Chondrocyte (in vitro differentiated cells): ENCODE data around the gene VSIR. TPM values are rescaled to one million over a fixed set of nuclear protein-coding genes. Genes with fewer than 3 reads are reported as not detected.

ENCODE experiments used
- DNase-seq: peaks from one replicate; pipeline ENCODE4 v3.0.0; 2021; ENCODE audit warnings: mixed read lengths, low spot score
- H3K27ac Mint-ChIP-seq: one replicate; pipeline ENCODE4 v1.8.0; 2021; ENCODE audit warnings: mild to moderate bottlenecking, moderate library complexity, mixed read lengths; ENCODE audit not compliant: unreplicated experiment
- H3K27me3 Mint-ChIP-seq: 2 replicates; pipeline ENCODE4 v1.8.0; 2021; ENCODE audit warnings: low read depth, mixed read lengths
- H3K36me3 Mint-ChIP-seq: 2 replicates; pipeline ENCODE4 v1.8.0; 2021; ENCODE audit warnings: low read depth, mixed read lengths
- H3K4me1 Mint-ChIP-seq: 2 replicates; pipeline ENCODE4 v1.8.0; 2021; ENCODE audit warnings: low read depth, mild to moderate bottlenecking, mixed read lengths
- H3K4me3 Mint-ChIP-seq: one replicate; pipeline ENCODE4 v1.8.0; 2021; ENCODE audit warnings: mild to moderate bottlenecking, moderate library complexity, mixed read lengths; ENCODE audit not compliant: unreplicated experiment
- H3K9me3 Mint-ChIP-seq: 2 replicates; pipeline ENCODE4 v1.8.0; 2021; ENCODE audit warnings: low read depth, mixed read lengths
- CTCF ChIP-seq: fragments of 200-600 bp; sonication (generic); IDR thresholded peaks from 2 replicates; pipeline ENCODE4 v1.5.0; 2021; ENCODE audit warnings: antibody characterized with exemption, mild to moderate bottlenecking, moderate library complexity
- total RNA-seq: library from RNA; stranded (reverse); gene quantifications from 3 replicates; pipeline ENCODE4 v1.2.1, GENCODE V29; 2021

The VSIR gene
- total RNA-seq, 1 donor from 2014 or later: 1.3 TPM

GRCh38 chr10:71790749-71791440, 17.6 kb upstream of the VSIR start:
- peaks cover 30% of the 10 kb centered on the region for H3K27me3 Mint-ChIP-seq
- H3K27ac Mint-ChIP-seq: no peak overlapping the region
- H3K4me3 Mint-ChIP-seq: no peak overlapping the region
- H3K9me3 Mint-ChIP-seq: no peaks in the 10 kb centered on the region
- no peaks in the 10 kb centered on the region for H3K36me3 Mint-ChIP-seq
- DNase-seq: no peak
- no peak for TF ChIP-seq CTCF
- H3K4me1 Mint-ChIP-seq: no peaks in the 10 kb centered on the region

- no peaks in the 10 kb centered on the region for H3K4me1 Mint-ChIP-seq
- H3K36me3 Mint-ChIP-seq: no peaks in the 10 kb centered on the region
- H3K27ac Mint-ChIP-seq: no peak overlapping the region
- H3K27me3 Mint-ChIP-seq: peaks cover 35% of the 10 kb centered on the region
- TF ChIP-seq CTCF: no peak
- DNase-seq: no peak
- no peaks in the 10 kb centered on the region for H3K9me3 Mint-ChIP-seq
- H3K4me3 Mint-ChIP-seq: no peak overlapping the region
Observed at GRCh38 chr10:71789871-71790270, 16.6 kb upstream of the VSIR start.

- Mint-ChIP-seq H3K36me3 (no peaks in the 10 kb centered on the region), H3K27me3 (peaks cover 43% of the 10 kb centered on the region), H3K27ac (no peak overlapping the region), H3K4me3 (no peak overlapping the region), H3K9me3 (no peaks in the 10 kb centered on the region), H3K4me1 (no peaks in the 10 kb centered on the region)
- DNase-seq: no peak
- no peak for TF ChIP-seq CTCF
Observed at GRCh38 chr10:71788954-71789353, 15.6 kb upstream of the VSIR start.

GRCh38 chr10:71784679-71785272, 11.5 kb upstream of the VSIR start:
- Mint-ChIP-seq H3K27ac (no peak overlapping the region), H3K27me3 (peaks cover 64% of the 10 kb centered on the region), H3K9me3 (no peaks in the 10 kb centered on the region), H3K4me1 (no peaks in the 10 kb centered on the region), H3K4me3 (no peak overlapping the region), H3K36me3 (no peaks in the 10 kb centered on the region)
- no peak for TF ChIP-seq CTCF
- peak; percentile 61 for DNase-seq

- no peaks in the 10 kb centered on the region for H3K36me3 Mint-ChIP-seq
- no peak overlapping the region for H3K27ac Mint-ChIP-seq
- DNase-seq: peak; percentile 82
- H3K9me3 Mint-ChIP-seq: no peaks in the 10 kb centered on the region
- H3K27me3 Mint-ChIP-seq: peaks cover 60% of the 10 kb centered on the region
- H3K4me1 Mint-ChIP-seq: no peaks in the 10 kb centered on the region
- no peak for TF ChIP-seq CTCF
- no peak overlapping the region for H3K4me3 Mint-ChIP-seq
Observed at GRCh38 chr10:71783917-71784678, 10.8 kb upstream of the VSIR start.
